Measurements from ENCODE around the gene TBX4.

- TF ChIP-seq CTCF (conservative IDR thresholded peaks at IDR 0.05; ENCODE audit: low read length) (peak; percentile 18; the same call in 1 of the 2 replicates), EZH2phosphoT487 (IDR thresholded peaks at IDR 0.05; ENCODE audit: borderline replicate concordance) (no peak)
Measured at GRCh38 chr17:61410141-61411010, 41.8 kb upstream of the TBX4 start.
